Right cardiac atrium (tissue), 5 donors: ENCODE data around the gene MBP. TPM values are rescaled to one million over a fixed set of nuclear protein-coding genes. Genes with fewer than 3 reads are reported as not detected.
A peak's percentile ranks its signal among the peaks of the same experiment; 100 is the strongest.

Source experiments
- ATAC-seq, 2 donors: fragments of 200-7000 bp; cut with Tn5 transposase; one replicate each; pipeline versions ENCODE4 v1.8.0 to v1.9.1; 2020; ENCODE audit warnings: moderate library complexity in 2 of 2, mild to moderate bottlenecking in 1 of 2
- DNase-seq, 3 donors: peaks; one replicate each; pipeline ENCODE4 v3.0.0-alpha.2; 2020
- H3K27ac ChIP-seq: one replicate; pipeline ENCODE4 v1.5.1; 2013; ENCODE audit warnings: mild to moderate bottlenecking, low read length, control low read depth, moderate library complexity
- H3K27me3 ChIP-seq: one replicate; pipeline ENCODE4 v1.6.1; 2013; ENCODE audit not compliant: control insufficient read depth, insufficient read depth
- H3K4me1 ChIP-seq: one replicate; pipeline ENCODE4 v1.6.1; 2013; ENCODE audit warnings: low read length; ENCODE audit not compliant: control insufficient read depth, insufficient read depth
- H3K4me3 ChIP-seq: one replicate; pipeline ENCODE4 v1.5.1; 2013; ENCODE audit warnings: low read length, control low read depth
- H3K9me3 ChIP-seq: one replicate; pipeline ENCODE4 v1.6.1; 2013; ENCODE audit warnings: low read length; ENCODE audit not compliant: control insufficient read depth
- WGBS: extraction: QIAGEN DNeasy Blood & Tissue Kit; methylation state at CpG from one replicate; pipeline ENCODE4 v1.1.7; 2013; 5-methylcytosine and 5-hydroxymethylcytosine counted together
- intact Hi-C, 4 donors: fragments of 100-400 bp; cut with DNase I; formaldehyde crosslinking; loops; one replicate each; pipeline versions ENCODE4 v1.11.0 to v1.14.0; 2022 to 2023
- polyA plus RNA-seq: library from polyadenylated mRNA; stranded (reverse); fragments of 200-250 nt; gene quantifications from one replicate; pipeline ENCODE4 v1.2.3, GENCODE V29; 2013
- total RNA-seq, 4 donors: library from RNA; stranded (reverse); fragmentation: NEBNext Ultra II Directional; extraction: Animal tissue kit (Norgen Biotek cat#: 25700); gene quantifications; one replicate each; pipeline ENCODE4 v1.2.1, GENCODE V29; 2021
- donor health status: healthy with polysubstance abuse.
- donor health status: DM: no; HTN: yes; CAD: no.
- donor health status: DM: no; HTN: no; CAD: no.
- donor health status: DM: no; HTN: yes; CAD: no; lungs with severe emphysema.
- donor health status: DM: yes; HTN: yes; CAD: no.

The MBP gene
- total and polyA plus RNA-seq, 5 donors: 10.5 to 26.4 (median 16.1) TPM

- intact Hi-C loops: loop anchor here in 2 of 4 donors (10.0 kb wide), 1 partner anchor 183 kb away; no protein-coding TSS in a partner anchor
- WGBS: 68% methylated on average over 27 of the region's 27 CpGs
Measured at GRCh38 chr18:76988031-76988826, 144.4 kb downstream of the MBP start.

GRCh38 chr18:76986406-76986805, 146.2 kb downstream of the MBP start:
- Histone ChIP-seq H3K4me1 (no peaks in the 10 kb centered on the region), H3K9me3 (no peaks in the 10 kb centered on the region), H3K4me3 (no peak overlapping the region), H3K27ac (no peak overlapping the region), H3K27me3 (no peaks in the 10 kb centered on the region)
- intact Hi-C loops: loop anchor here in 2 of 4 donors (10.0 kb wide), 1 partner anchor 182 kb away; no protein-coding TSS in a partner anchor
- DNase-seq (peak in 1 of 3 donors; percentile 48), ATAC-seq (no peak)
- WGBS: 89% methylated on average over 7 of the region's 7 CpGs

More at GRCh38 chr18:76988031-76988826, 144.4 kb downstream of the MBP start:
- H3K27ac ChIP-seq: no peak overlapping the region
- ATAC-seq (peak; percentile 45 to 49), DNase-seq (peak; percentile 43 to 78 (median 77))
- H3K4me3 ChIP-seq: no peak overlapping the region
- no peaks in the 10 kb centered on the region for H3K9me3 ChIP-seq
- no peaks in the 10 kb centered on the region for H3K27me3 ChIP-seq
- H3K4me1 ChIP-seq: no peaks in the 10 kb centered on the region

GRCh38 chr18:76985951-76986236, 146.7 kb downstream of the MBP start:
- DNase-seq (no peak), ATAC-seq (no peak)
- intact Hi-C loops: loop anchor here in 2 of 4 donors (10.0 kb wide), 1 partner anchor 181 kb away; no protein-coding TSS in a partner anchor
- WGBS: 92% methylated on average over 9 of the region's 9 CpGs
- H3K27me3 ChIP-seq: no peaks in the 10 kb centered on the region
- H3K27ac ChIP-seq: no peak overlapping the region
- no peak overlapping the region for H3K4me3 ChIP-seq
- no peaks in the 10 kb centered on the region for H3K9me3 ChIP-seq
- H3K4me1 ChIP-seq: no peaks in the 10 kb centered on the region

- intact Hi-C loops: loop anchor here in 2 of 4 donors (10.0 kb wide), 1 partner anchor 181 kb away; no protein-coding TSS in a partner anchor
- no peak overlapping the region for H3K4me3 ChIP-seq
- 93% methylated on average over 27 of the region's 27 CpGs for WGBS
- no peaks in the 10 kb centered on the region for H3K27me3 ChIP-seq
- no peaks in the 10 kb centered on the region for H3K4me1 ChIP-seq
- no peak overlapping the region for H3K27ac ChIP-seq
- no peaks in the 10 kb centered on the region for H3K9me3 ChIP-seq
- ATAC-seq (no peak), DNase-seq (peak in 1 of 3 donors; percentile 32)
Measured at GRCh38 chr18:76985156-76985950, 147.2 kb downstream of the MBP start.

- no peaks in the 10 kb centered on the region for H3K9me3 ChIP-seq
- peak in 2 of 3 donors; percentile 44 to 45 for DNase-seq
- WGBS: 93% methylated on average over 40 of the region's 40 CpGs
- ATAC-seq: no peak
- H3K4me1 ChIP-seq: no peaks in the 10 kb centered on the region
- intact Hi-C loops: loop anchor here in 2 of 4 donors (10.0 kb wide), 1 partner anchor 180 kb away; no protein-coding TSS in a partner anchor
- H3K27me3 ChIP-seq: no peaks in the 10 kb centered on the region
- H3K27ac ChIP-seq: no peak overlapping the region
- no peak overlapping the region for H3K4me3 ChIP-seq
Measured at GRCh38 chr18:76984193-76985155, 148.1 kb downstream of the MBP start.

GRCh38 chr18:76983613-76984051, 149.0 kb downstream of the MBP start:
- Histone ChIP-seq H3K4me1 (no peaks in the 10 kb centered on the region), H3K4me3 (no peak overlapping the region), H3K27me3 (no peaks in the 10 kb centered on the region), H3K9me3 (no peaks in the 10 kb centered on the region), H3K27ac (no peak overlapping the region)
- ATAC-seq (no peak), DNase-seq (no peak)
- intact Hi-C loops: loop anchor here in 2 of 4 donors (10.0 kb wide), 1 partner anchor 179 kb away; no protein-coding TSS in a partner anchor
- 64% methylated on average over 10 of the region's 10 CpGs for WGBS

- DNase-seq: peak; percentile 76 to 92 (median 90)
- intact Hi-C loops: loop anchor here in 2 of 4 donors (10.0 kb wide), 1 partner anchor 178 kb away; no protein-coding TSS in a partner anchor
- 16% methylated on average over 15 of the region's 15 CpGs for WGBS
- Histone ChIP-seq H3K9me3 (no peaks in the 10 kb centered on the region), H3K4me3 (no peak overlapping the region), H3K4me1 (no peaks in the 10 kb centered on the region), H3K27me3 (no peaks in the 10 kb centered on the region), H3K27ac (no peak overlapping the region)
- ATAC-seq: peak; percentile 67 to 77
Measured at GRCh38 chr18:76982841-76983583, 149.6 kb downstream of the MBP start.

- DNase-seq: no peak
- 90% methylated on average over 5 of the region's 5 CpGs for WGBS
- intact Hi-C loops: loop anchor here in 2 of 4 donors (10.0 kb wide), 1 partner anchor 177 kb away; no protein-coding TSS in a partner anchor
- Histone ChIP-seq H3K27me3 (no peaks in the 10 kb centered on the region), H3K9me3 (no peaks in the 10 kb centered on the region), H3K27ac (no peak overlapping the region), H3K4me3 (no peak overlapping the region), H3K4me1 (no peaks in the 10 kb centered on the region)
- ATAC-seq: no peak
Measured at GRCh38 chr18:76982038-76982437, 150.5 kb downstream of the MBP start.

- DNase-seq (no peak), ATAC-seq (no peak)
- 80% methylated on average over 13 of the region's 13 CpGs for WGBS
Measured at GRCh38 chr18:76981396-76981968, 151.1 kb downstream of the MBP start.

More at GRCh38 chr18:76981396-76981968, 151.1 kb downstream of the MBP start:
- H3K4me3 ChIP-seq: no peak overlapping the region
- H3K27me3 ChIP-seq: no peaks in the 10 kb centered on the region
- H3K4me1 ChIP-seq: no peaks in the 10 kb centered on the region
- H3K9me3 ChIP-seq: no peaks in the 10 kb centered on the region
- intact Hi-C loops: loop anchor here in 2 of 4 donors (10.0 kb wide), 1 partner anchor 177 kb away; no protein-coding TSS in a partner anchor
- no peak overlapping the region for H3K27ac ChIP-seq
